Colon (tissue), 2 donors: ENCODE measurements around the gene MTARC1.
A peak's percentile ranks its signal among the peaks of the same experiment; 100 is the strongest.

ENCODE experiments used
- FAIRE-seq: peaks from 2 replicates; lab custom pipeline; 2012; peaks lifted over from hg19 to GRCh38; lab: Jason Lieb, UNC
- donor health status: control.
- donor health status: control.

The MTARC1 gene

DNA sequence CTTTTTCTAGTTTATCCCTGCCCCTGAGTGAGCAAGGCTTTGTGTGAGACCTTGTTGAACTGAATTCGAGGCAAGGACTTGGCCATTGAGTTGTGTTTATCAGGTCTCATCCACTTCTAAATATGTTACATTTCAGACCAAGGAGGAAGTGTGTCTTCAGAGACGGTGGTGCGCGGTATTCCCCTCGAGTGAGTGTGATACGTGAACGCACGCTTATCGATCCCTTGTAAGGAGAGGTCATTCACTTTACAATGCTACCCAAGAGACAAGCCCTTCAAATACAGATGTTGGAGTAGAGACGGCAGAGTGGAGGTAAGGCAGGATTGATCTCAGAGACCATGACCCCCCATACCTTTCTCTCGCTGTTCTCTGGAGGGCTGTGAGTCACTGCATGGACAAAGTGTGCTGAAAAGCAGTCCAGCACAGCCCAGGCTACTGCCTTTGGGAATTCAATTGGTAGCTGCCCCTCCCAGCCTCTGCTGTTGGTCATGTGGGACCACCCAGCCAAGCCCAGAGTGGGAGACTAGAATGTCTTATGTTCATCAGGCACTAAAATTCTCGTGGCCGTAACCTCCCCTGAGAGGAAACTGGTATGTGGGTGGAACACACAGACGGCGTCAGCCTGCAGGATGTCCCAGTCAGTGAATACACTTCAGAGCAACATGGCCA is 16.3 kb upstream of the MTARC1 start:
- FAIRE-seq, result no peak

DNA sequence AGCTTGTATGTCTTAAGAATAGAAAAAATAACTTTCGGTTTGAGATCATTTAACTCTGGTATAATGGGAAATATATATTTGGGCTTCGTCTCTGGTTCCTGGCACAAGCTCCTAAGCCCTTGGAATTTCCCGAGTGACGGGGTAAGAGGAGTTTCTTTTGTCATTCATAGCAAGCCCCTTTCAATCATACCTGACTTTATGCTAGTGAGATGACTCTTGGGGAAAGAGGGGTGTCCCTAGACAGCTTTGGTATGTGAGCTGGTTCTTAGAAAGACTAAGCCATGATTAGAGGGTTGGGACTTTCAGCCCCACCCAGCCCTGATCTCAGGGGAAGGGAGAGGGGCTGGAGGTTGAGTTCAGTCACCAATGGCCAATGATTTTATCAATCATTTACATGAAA is 13.9 kb upstream of the MTARC1 start:
- no peak for FAIRE-seq

DNA sequence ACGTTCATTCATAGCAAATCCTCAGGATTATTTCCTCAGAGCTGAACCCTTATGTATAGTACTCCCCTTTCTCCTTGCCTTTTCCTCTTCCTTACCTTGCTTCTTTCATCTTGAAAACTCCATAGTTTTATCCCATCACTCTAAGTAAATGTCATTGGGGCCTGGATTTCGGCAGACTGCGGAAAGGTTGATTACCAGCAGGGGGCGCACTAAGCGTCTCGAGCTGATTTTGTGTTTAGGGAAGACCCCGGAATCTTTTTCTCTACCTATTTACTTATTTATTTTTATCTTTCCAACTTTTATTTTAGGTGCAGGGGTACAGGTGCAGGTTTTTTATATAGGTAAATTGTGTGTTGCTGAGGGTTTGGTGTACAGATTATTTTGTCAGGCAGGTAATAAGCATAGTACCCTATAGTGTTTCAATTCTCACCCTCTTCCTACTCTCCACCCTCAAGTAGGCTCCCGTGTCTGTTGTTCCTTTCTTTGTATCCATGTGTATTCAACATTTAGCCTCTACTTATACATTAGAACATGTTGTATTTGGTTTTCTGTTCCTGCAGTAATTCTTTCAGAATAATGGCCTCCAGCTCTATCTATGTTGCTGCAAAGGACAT is 11.4 kb upstream of the MTARC1 start:
- FAIRE-seq, result no peak

DNA sequence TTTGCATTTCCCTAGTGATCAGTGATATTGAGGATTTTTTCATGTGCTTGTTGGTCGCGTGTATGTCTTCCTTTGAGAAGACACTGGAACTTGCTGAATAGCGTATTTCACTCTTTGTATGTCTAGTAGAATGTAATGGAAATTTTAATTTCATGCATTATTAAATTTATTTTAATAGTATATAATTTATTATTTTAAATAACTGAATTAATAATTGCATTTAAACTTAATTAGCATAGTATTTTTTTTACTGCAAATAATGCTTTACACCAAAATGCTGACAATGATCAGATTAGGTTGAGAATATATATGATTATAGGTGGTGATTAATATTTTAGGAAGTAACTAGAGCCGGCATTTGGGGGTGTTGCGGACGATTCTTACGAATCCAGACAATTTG is 10.5 kb upstream of the MTARC1 start:
- peak; percentile 75 for FAIRE-seq

DNA sequence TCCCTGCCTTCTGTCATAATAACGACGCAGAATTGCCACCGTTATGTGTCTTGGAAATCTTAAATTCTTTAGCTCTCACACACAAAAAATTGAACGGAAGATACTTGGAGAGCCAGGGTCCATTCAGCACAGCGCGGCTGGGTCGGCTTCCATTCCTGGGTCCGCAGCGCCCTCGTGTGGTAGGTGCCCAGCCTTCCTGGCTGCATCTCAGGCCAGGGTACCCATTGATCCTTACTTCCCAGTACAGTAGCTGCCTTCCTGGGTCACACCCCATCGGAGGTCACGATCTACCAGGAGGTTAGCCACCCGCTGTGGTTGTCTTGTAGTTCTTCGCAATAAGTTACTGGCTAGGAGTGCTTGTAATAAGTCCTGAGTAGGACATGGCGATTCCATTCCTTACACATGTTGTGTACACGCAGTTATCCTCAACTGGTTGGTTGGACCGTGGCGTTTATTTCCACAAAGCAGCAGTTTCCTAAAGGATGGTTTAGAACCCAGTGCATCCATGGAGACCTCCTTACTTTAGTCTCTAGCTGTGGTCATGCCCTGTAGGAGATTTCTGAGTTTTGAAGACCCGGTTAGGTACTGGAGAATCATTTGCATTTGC is 9.9 kb upstream of the MTARC1 start:
- no peak for FAIRE-seq

DNA sequence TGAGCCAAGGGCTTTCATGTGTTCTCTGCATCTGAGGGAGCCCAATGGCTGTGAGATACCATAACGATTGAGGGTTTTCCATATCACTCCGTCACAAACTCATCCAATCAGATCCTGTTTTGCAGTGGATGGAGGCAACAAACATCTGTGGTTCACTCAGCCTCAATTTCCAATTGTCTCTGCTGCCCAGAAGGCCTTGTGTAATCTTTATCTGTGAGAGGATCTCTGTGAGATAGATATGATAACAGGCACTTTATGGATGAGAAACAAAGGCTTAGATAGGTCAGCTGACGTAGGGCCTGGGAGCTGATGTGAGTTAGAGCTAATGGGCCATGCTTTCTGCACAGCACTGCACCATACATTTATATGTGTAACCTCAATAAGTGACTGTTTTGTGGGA is 3.3 kb upstream of the MTARC1 start:
- FAIRE-seq, result no peak

DNA sequence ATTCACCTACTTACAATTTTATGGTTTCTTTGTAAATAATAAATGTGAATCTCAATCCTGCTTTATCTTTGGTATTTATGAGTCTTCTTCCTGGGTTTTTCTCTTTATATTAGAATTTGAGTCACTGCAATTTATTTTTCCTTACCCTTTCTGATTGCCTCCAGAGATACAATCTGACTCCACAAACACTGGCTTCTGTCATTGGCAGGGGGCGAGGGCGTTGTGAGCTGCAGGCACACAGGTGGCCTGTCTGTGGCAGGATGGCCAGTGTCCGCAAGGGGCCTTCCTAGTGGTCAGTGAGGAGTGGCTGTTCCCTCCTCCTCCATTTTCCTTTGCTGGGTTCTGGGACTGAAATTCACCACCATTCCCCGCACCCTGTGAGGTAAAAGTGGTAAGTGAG is 2.0 kb upstream of the MTARC1 start:
- no peak for FAIRE-seq

DNA sequence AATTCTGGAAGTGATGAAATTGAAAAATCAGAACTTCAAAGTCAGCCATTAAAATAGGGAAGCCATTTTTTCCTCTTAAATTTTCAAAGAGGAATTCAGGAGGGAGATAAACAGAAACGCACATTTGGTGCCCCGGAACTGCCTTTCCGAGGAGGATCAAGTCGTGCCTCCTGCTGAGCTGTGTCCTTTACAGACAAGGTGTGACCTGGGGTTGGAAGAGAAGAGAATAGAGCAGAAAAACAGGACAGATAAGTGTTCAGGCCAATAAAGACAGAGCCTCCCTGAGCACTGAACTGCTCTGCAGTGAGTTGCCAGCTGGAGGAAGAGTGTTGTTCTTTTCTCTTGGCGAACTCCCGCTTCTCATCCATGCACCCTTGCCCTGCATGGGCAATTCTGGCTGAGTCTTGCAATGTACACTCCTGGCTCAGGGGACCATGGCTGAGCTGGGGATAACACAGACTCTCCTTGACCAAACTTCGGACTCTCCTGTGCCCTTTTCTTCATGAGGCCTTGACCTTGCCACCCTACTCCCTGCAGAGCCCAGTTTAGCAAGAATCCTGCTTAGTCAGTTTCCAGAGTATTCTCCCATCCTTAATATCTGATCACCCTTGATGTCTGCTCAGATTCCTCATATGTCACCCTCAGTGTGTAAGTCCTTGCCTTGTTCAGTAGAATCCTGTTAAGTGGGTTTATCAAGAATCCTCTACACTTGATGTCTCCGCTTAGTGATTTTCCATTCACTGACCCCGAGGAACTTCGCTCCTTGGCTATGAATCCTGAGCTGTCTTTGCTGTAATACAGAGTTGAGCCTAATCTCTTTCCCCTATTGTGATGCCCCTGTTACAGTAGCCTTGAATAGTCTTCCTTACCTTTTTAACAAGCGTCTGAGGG is 1.3 kb upstream of the MTARC1 start:
- no peak for FAIRE-seq

DNA sequence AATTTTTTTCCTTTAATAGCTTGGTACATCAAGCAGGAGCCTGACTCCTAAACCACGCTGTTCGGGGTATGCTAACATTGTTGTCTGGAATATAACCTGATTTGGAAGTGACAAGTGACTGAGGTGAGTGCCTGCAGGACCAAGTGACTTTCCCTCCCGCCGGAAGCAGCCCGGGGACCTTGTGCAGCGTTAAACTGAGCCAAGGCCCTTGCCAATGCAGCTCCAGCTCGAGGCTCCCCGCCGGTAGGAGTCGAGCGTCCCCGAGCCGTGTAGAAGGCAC is 716 bp upstream of the MTARC1 start:
- FAIRE-seq, result no peak

DNA sequence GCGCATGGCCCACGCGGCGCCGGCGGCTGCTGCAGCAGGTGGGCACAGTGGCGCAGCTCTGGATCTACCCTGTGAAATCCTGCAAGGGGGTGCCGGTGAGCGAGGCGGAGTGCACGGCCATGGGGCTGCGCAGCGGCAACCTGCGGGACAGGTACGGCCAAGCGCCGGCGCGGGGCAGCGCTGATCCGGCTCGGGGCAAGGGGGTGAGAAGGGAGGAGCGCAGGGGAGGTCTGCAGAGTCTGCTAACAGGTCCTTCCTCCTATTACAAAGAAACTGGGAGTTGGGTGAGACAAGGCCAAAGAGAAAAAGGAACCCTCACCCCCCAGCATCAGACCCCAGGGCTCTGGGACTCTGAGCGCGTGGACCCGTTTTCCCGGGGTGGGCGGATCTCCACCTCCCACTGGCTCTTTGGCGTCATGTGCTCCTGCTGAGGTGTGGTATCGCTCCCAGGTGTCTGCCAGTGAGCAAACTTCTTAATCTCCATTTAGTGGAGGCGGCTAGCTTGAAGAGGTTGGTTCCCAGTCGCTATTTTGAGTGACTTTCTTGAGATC is 431 bp downstream of the MTARC1 start:
- no peak for FAIRE-seq

DNA sequence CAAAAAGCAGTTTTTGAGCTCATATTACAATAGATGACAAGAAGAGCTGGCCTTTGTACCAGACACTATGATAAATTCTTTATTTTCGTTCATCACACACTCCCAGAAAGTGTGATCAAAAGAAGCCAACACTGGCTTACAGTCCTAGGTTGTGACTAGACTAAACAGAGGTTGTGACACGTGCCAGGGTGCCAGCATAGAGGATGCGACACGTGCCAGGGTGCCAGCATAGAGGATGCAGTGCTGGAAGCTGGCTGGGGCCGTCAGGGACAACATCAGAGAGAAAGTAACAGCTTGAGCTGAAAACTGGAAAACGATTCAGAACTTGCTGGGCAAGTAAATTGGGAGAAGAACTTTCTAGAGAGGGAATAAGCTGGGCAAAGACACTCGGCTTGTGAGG is 2.2 kb downstream of the MTARC1 start:
- no peak for FAIRE-seq

DNA sequence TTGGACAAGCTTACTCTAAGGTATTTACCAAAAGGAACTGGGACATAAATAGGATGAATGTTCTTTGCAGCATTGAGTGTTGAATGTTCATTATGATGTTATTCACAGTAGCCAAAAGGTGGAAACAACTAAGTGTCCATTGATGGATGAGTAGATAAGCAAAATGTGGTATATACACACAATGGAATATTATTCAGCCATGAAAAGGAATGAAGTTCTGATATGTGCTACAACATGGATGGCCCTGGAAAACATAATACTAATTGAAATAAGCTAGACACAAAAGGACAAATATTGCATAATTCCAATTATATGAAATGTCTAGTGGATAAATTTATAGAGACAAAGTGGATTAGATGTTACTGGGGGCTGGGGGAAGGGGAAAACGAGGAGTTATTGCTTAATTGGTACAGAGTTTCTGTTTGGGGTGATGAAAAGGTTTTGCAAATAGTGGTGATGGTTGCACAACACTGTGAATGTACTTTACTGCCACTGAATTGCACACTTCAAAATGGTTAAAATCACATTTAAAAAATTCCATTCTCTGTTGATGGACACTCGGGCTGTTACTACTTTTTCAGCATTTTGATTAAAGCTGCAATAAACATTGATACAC is 2.9 kb downstream of the MTARC1 start:
- no peak for FAIRE-seq

DNA sequence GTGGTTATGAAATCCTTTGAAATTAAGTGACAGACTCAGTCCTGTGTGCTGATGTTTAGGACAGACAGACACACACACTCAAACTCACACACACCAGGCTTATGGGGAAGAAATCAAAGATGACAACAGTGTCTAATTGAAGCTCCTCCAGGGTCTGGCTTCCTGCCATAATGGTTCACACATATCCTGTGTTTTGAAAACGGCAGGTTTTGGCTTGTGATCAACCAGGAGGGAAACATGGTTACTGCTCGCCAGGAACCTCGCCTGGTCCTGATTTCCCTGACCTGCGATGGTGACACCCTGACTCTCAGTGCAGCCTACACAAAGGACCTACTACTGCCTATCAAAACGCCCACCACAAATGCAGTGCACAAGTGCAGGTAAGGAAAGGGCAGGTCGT is 4.6 kb downstream of the MTARC1 start:
- FAIRE-seq, result no peak

DNA sequence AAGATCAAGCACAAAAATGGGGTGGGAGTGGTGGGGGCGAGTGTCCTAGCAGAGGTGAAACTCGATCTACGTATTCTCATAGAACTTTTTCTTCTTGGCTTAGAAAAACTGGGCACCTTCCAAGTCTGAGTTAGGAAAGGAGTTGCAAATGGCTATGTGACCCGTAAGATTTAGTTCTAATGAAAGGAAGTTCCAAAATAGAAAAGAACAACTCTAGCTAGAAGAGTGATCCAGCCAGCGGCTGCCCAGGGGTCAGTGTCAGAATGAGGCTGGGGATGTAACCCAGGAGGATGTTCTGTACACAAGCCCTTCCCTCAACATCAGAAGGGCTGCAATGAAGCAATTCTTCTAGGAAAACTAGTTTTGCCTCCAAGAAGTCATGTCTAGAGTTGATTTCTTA is 5.2 kb downstream of the MTARC1 start:
- FAIRE-seq, result no peak

DNA sequence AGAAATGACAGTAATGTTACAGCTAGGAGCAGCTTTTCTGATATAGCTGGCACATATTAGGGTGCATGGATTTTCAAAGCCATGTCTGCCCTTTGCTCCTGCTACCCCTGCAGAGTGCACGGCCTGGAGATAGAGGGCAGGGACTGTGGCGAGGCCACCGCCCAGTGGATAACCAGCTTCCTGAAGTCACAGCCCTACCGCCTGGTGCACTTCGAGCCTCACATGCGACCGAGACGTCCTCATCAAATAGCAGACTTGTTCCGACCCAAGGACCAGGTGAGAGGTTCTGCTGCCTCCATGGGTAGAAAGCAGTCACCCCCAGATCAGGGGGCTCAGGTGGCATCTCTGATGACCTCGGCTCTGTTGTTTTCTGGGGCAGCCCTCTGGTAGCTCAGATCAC is 9.8 kb downstream of the MTARC1 start:
- no peak for FAIRE-seq

DNA sequence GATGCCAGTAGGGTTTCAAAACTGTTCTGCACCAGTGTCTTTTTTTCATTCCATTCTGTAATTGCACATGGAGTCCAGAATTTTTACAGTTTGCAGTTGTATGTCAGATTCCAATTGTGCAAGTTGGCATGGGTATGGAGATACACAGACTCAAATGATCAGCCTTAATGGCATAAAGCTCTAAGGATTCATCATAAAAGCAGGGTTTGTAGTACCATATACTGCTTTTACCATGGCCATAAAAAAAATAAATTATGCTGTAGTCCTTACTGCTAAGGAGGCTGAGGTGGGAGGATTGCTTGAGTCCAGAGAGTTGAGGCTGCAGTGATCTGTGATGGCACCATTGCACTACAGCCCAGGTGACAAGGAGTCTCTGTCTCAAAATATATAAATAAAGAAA is 10.3 kb downstream of the MTARC1 start:
- no peak for FAIRE-seq

DNA sequence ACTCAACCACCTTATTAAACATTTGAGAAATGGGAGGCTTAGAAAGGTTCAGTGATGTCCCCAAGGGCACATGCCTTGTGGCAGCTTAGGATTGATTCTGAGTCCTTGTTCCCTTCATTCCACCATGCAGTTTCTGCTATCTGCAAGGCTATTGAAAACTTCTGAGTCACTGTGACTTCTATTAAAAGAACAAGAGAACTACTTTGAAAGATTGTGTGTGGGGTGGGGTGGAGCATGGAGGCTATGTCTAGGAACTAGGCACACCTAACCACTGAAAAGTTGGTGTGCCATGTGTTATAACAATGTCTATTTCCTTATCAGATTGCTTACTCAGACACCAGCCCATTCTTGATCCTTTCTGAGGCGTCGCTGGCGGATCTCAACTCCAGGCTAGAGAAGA is 10.8 kb downstream of the MTARC1 start:
- no peak for FAIRE-seq

DNA sequence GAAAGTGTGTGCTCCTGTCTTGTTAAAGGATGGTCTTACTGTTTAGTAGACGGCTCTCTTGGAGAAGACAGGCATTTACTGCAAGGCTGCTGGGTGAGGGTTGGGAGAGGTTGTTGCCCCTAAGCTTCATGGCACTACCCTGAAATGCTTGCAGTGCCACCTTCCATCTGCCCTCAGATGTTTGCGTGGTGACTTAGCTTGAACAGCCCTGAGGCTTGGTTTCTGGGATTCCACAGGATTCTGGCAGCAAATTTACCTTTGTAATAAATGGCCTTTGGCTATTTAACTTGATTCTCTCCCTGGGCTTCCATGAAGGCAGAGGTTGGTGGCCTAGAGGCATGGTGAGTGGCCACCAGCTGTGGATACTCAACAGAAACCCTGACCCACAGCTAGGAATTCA is 11.6 kb downstream of the MTARC1 start:
- FAIRE-seq, result no peak

DNA sequence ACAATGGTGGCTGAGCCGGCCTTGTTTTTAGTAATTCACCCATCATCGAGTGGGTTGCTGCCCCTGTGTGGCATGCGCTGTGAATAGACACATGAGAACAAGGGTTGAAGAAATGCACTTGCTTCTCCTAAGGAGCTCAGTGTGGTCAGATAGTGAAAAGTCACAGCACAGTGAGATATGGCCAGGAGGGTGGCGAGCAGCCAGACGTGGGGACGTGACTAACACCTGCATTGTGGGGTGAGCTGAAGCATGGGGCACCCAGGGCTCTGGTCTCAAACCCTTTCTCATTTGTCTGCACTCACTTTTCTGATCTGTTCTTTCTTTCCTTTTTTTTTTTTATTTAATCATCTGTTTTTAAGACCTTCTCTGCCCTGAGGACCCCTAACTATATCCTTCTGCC is 13.5 kb downstream of the MTARC1 start:
- FAIRE-seq, result no peak

DNA sequence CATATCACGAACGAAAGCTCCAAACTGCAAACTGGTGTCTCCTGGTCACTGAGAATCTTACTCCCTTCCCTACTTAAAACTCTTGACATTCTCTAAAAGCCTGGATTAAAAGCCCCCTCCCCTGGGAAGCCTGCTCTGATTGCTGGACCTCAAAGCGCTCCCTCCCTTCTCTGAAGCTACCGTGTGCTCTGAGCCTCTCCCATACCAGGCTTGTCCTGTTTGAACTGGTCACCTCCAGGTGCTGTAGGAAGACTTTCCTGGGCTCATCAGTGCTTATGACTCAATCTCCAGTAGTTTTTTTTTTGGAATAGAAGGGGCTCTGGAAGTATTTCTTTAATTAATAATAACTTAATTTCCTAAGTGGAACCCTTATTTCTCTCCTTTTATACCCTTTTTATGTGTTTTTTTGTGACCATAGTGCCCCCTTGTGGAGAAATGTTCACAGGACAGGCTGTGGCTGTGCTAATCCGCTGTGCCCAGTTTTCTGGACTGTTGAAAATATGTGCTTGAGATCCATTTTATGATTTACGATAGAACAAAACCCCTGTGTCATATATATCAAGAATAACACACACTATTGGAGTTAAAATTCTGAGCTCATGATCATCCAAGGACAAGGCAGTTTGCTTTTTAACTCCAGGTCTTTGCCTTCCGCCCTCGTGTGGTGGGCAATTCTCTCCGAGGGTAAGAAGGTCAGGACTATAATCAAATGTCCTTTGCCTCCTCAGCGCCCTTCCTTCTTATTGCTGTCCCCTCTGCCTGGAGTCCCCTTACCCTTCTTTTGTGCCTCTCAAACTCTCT is 16.9 kb downstream of the MTARC1 start:
- FAIRE-seq, result no peak

DNA sequence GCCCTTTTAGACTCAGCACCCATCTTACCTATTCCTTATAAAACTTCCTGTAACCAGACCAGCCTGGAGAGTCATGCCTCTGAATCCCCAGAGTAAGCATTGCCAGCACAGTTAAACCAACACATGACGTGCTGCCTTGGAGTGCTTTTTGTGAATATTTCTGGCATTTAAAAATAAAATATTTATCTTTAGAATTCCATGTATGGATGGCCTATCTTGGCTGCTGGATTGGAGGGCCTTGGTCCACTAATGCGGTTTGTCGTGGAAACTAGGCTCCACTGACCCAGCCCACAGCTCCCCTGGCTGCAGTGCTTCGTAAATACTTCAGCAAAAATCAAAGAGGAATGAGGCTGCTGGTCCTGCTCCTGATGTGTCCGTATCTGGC is 17.5 kb downstream of the MTARC1 start:
- no peak for FAIRE-seq

DNA sequence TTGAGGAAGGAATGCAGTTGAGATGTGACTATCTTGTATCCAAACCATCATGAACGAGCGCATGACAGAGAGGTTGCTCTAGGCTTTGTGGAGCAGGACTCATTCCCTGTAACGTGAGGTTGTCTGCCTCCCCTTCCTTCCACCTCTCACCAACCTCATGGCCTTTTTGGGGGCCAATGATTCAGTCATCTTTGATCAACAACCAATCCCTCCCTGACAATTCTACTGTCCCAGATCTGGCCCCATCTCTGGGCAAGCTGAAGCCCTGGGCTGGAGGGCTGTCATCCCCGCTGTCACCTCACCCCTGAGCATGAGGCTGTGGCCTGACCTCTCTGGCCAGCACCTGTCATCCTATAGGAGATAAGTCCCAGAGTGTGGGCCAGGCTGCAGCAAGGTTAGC is 19.7 kb downstream of the MTARC1 start:
- no peak for FAIRE-seq
